Kidney (tissue), 14 donors: ENCODE data around the gene INPP5D. TPM values are rescaled to one million over a fixed set of nuclear protein-coding genes. Genes with fewer than 3 reads are reported as not detected.

Experiments
- DNase-seq, 5 donors: peaks; one replicate each; pipeline ENCODE4 v3.0.0-alpha.2; 2013 to 2020
- FAIRE-seq: peaks from 2 replicates; lab custom pipeline; 2012; peaks lifted over from hg19 to GRCh38; lab: Jason Lieb, UNC
- H3K27ac ChIP-seq, 2 donors: one replicate each; pipeline ENCODE4 v1.7.0; 2013; ENCODE audit warnings: low read depth in 2 of 2, low read length in 2 of 2, inconsistent platforms in 1 of 2
- H3K27me3 ChIP-seq: one replicate; pipeline ENCODE4 v1.7.1; 2013; ENCODE audit warnings: low read length, inconsistent platforms; ENCODE audit not compliant: control insufficient read depth, insufficient read depth
- H3K36me3 ChIP-seq, 3 donors: one replicate each; pipeline versions ENCODE4 v1.7.0 to v1.7.1; 2013; ENCODE audit warnings: low read length in 3 of 3, control low read depth in 1 of 3, inconsistent platforms in 1 of 3; ENCODE audit not compliant: insufficient read depth in 3 of 3, control insufficient read depth in 2 of 3
- H3K4me1 ChIP-seq, 3 donors: one replicate each; pipeline versions ENCODE4 v1.7.0 to v1.7.1; 2013; ENCODE audit warnings: low read length in 3 of 3, inconsistent platforms in 1 of 3, low read depth in 1 of 3; ENCODE audit not compliant: control insufficient read depth in 2 of 3, insufficient read depth in 2 of 3
- H3K4me3 ChIP-seq, 3 donors: one replicate each; pipeline versions ENCODE4 v1.7.0 to v1.8.1; 2013; ENCODE audit warnings: low read length in 3 of 3, control low read depth in 1 of 3, inconsistent platforms in 1 of 3
- H3K9ac ChIP-seq, 3 donors: one replicate each; pipeline versions ENCODE4 v1.7.0 to v1.7.1; 2013; ENCODE audit warnings: low read length in 3 of 3, control low read depth in 1 of 3, inconsistent platforms in 1 of 3
- H3K9me3 ChIP-seq, 3 donors: one replicate each; pipeline versions ENCODE4 v1.7.0 to v1.7.1; 2013; ENCODE audit warnings: low read length in 3 of 3, control low read depth in 1 of 3, inconsistent platforms in 1 of 3; ENCODE audit not compliant: control insufficient read depth in 2 of 3, insufficient read depth in 1 of 3
- CTCF ChIP-seq: IDR thresholded peaks from 3 replicates; pipeline ENCODE4 v1.5.1; 2012; ENCODE audit warnings: mild to moderate bottlenecking, moderate library complexity, borderline replicate concordance; ENCODE audit not compliant: insufficient read depth; ENCODE audit errors: extremely low read depth
- intact Hi-C: fragments of 100-400 bp; cut with DNase I; formaldehyde crosslinking; loops from one replicate; pipeline ENCODE4 v1.11.1; 2022
- polyA plus RNA-seq: library from polyadenylated mRNA; stranded (reverse); fragments of 350-450 nt; fragmentation: Illumina TruSeq; extraction: RNeasy Lipid Tissue Mini Kit (QIAGEN cat#74804); gene quantifications from one replicate; pipeline ENCODE4 v1.2.3, GENCODE V29; 2014; ENCODE audit warnings: low read depth, low replicate concordance; ENCODE audit not compliant: insufficient read depth
- total RNA-seq: library from RNA; stranded (reverse); fragmentation: NEBNext Ultra II Directional; extraction: Animal tissue kit (Norgen Biotek cat#: 25700); gene quantifications from one replicate; pipeline ENCODE4 v1.2.1, GENCODE V29; 2021
- donor health status: control.
- donor health status: control.
- donor health status: control.
- donor health status: control.
- donor health status: control.
- donor health status: DM: yes; HTN: yes; CAD: no.
- donor health status: Normal renal cell carcinoma (clear cell type).

INPP5D gene
- total and polyA plus RNA-seq, 2 donors from 2014 or later: 2.6 to 29.6 TPM

- no peak overlapping the region for H3K9ac ChIP-seq
- no peaks in the 10 kb centered on the region for H3K36me3 ChIP-seq
- H3K27ac ChIP-seq: no peak overlapping the region
- no peak overlapping the region for H3K4me3 ChIP-seq
- TF ChIP-seq CTCF: no peak
- H3K27me3 ChIP-seq: no peaks in the 10 kb centered on the region
- H3K9me3 ChIP-seq: no peaks in the 10 kb centered on the region
- intact Hi-C loops: no loop called here
- no peaks in the 10 kb centered on the region for H3K4me1 ChIP-seq
- DNase-seq: no peak
- no peak for FAIRE-seq
Observed at GRCh38 chr2:233140978-233141377, 80.8 kb downstream of the INPP5D start.

DNA sequence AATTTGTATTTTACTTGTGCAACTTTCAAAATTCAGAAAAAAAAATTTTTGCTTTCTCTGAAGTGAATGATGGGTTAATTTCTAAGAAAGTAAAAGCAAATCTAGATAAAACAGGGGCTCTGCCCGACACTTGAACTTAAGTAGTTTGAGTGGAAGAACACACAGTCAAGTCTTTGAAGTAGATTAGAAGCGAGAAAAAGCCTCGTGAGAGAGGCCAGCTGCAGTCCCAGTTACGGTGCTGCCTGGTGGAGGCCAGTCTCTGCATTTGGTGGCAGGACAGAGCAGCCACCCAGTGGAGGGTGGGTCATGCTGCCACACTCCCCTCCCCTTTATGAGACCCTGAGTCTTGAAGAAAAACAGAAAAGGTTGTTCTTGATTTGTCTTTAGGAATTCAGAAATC lies 81.8 kb downstream of the INPP5D start:
- DNase-seq (no peak), FAIRE-seq (no peak)
- H3K27me3 ChIP-seq: no peaks in the 10 kb centered on the region
- no peak overlapping the region for H3K4me3 ChIP-seq
- no peaks in the 10 kb centered on the region for H3K36me3 ChIP-seq
- intact Hi-C loops: no loop called here
- TF ChIP-seq CTCF: no peak
- H3K9ac ChIP-seq: no peak overlapping the region
- H3K4me1 ChIP-seq: no peaks in the 10 kb centered on the region
- H3K9me3 ChIP-seq: no peaks in the 10 kb centered on the region
- no peak overlapping the region for H3K27ac ChIP-seq

DNA sequence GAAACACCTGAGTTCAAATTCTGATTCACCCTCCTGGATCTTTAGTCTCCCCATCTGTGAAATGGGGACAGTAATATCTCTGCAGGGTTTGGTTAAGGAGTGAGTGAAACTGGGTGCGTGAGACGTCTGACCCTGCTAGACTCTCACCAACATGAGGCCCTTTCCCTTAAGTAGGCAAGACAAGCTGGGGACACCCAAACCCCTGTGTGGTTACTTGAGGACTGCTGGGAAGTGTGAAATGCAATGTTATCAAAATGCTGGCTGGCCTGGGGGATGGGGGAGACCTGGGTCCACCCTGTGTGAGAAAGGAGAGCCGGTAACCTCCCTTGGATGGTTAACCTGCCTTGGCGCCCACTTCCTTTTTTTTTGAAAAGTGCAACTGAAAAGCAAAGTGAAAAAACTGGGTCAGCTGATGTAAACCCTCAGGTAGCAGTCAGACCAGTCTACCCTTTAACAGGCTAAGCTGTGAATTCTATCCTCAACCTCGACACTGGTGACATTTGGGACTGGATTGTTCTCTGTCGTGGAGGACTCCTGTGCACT lies 82.3 kb downstream of the INPP5D start:
- intact Hi-C loops: no loop called here
- TF ChIP-seq CTCF: no peak
- Histone ChIP-seq H3K27me3 (no peaks in the 10 kb centered on the region), H3K36me3 (no peaks in the 10 kb centered on the region), H3K9me3 (no peaks in the 10 kb centered on the region), H3K9ac (no peak overlapping the region), H3K27ac (no peak overlapping the region), H3K4me3 (no peak overlapping the region), H3K4me1 (no peaks in the 10 kb centered on the region)
- DNase-seq (no peak), FAIRE-seq (no peak)
